ENCODE data around the gene C20orf141. TPM values are rescaled to one million over a fixed set of nuclear protein-coding genes. Genes with fewer than 3 reads are reported as not detected.

The C20orf141 gene
- total and polyA plus RNA-seq, 4 donors: not detected

DNA sequence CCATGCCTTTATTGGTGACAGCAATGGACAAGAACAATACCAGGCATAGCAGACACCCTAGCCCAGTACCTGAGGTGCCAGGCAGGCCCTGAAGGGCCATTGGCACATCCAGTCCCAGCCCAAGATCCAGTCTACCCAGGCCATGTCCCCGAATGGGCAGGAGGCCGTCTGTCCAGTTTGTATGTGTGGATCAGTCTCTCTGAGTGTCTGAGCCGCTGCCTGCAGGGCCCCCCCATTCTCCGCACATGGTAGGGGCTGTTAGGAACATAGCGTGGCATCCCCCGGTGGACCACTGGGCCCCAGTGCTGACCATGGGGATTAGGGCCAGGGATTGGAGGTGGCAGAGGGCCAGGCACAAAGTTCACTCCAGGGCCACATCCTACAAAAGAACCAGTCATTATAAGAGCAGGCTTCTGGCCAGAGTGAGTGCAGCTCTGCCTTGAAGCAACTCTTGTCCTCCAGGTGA is 20.6 kb downstream of the C20orf141 start:
- no peaks in the 10 kb centered on the region for H3K27me3 ChIP-seq (ENCODE audit: control insufficient read depth in 4 of 4, insufficient read depth in 4 of 4, low read length in 3 of 4)
- no peak for DNase-seq (ENCODE audit: low spot score)
- peaks cover 0 to 11% (median 4%) of the 10 kb centered on the region in 4 donors for H3K36me3 ChIP-seq (ENCODE audit: control insufficient read depth in 4 of 4, insufficient read depth in 3 of 4, low read depth in 1 of 4, low read length in 3 of 4)
- 92% methylated on average over 6 of the region's 6 CpGs for WGBS
- no peaks in the 10 kb centered on the region for H3K9me3 ChIP-seq (ENCODE audit: control insufficient read depth in 4 of 4, low read length in 3 of 4)
- no peak overlapping the region for H3K9ac ChIP-seq (ENCODE audit: low read depth in 1 of 2, low read length in 2 of 2)
- no peak for TF ChIP-seq NR2F2 (IDR thresholded peaks at IDR 0.05)
- TF ChIP-seq RAD21 (IDR thresholded peaks at IDR 0.05): no peak
- TF ChIP-seq EGR1 (IDR thresholded peaks at IDR 0.05; ENCODE audit: low read depth in 2 of 2): no peak
- TF ChIP-seq RXRA (IDR thresholded peaks at IDR 0.05): no peak
- TF ChIP-seq, protein P1, sequence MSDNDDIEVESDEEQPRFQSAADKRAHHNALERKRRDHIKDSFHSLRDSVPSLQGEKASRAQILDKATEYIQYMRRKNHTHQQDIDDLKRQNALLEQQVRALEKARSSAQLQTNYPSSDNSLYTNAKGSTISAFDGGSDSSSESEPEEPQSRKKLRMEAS (IDR thresholded peaks at IDR 0.05): no peak
- TF ChIP-seq HNF4G (IDR thresholded peaks at IDR 0.05): no peak
- TF ChIP-seq TAF1 (conservative IDR thresholded peaks at IDR 0.05): no peak
- TF ChIP-seq, protein P2, sequence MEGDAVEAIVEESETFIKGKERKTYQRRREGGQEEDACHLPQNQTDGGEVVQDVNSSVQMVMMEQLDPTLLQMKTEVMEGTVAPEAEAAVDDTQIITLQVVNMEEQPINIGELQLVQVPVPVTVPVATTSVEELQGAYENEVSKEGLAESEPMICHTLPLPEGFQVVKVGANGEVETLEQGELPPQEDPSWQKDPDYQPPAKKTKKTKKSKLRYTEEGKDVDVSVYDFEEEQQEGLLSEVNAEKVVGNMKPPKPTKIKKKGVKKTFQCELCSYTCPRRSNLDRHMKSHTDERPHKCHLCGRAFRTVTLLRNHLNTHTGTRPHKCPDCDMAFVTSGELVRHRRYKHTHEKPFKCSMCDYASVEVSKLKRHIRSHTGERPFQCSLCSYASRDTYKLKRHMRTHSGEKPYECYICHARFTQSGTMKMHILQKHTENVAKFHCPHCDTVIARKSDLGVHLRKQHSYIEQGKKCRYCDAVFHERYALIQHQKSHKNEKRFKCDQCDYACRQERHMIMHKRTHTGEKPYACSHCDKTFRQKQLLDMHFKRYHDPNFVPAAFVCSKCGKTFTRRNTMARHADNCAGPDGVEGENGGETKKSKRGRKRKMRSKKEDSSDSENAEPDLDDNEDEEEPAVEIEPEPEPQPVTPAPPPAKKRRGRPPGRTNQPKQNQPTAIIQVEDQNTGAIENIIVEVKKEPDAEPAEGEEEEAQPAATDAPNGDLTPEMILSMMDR (IDR thresholded peaks at IDR 0.05; ENCODE audit: low read depth, low read length, missing input control): no peak
- no peak for TF ChIP-seq HNF4A (conservative IDR thresholded peaks at IDR 0.05)
- no peak for TF ChIP-seq YY1 (IDR thresholded peaks at IDR 0.05)
- no peak for TF ChIP-seq FOXA1 (IDR thresholded peaks at IDR 0.05)
- TF ChIP-seq JUND (IDR thresholded peaks at IDR 0.05): no peak
- TF ChIP-seq, protein P3, sequence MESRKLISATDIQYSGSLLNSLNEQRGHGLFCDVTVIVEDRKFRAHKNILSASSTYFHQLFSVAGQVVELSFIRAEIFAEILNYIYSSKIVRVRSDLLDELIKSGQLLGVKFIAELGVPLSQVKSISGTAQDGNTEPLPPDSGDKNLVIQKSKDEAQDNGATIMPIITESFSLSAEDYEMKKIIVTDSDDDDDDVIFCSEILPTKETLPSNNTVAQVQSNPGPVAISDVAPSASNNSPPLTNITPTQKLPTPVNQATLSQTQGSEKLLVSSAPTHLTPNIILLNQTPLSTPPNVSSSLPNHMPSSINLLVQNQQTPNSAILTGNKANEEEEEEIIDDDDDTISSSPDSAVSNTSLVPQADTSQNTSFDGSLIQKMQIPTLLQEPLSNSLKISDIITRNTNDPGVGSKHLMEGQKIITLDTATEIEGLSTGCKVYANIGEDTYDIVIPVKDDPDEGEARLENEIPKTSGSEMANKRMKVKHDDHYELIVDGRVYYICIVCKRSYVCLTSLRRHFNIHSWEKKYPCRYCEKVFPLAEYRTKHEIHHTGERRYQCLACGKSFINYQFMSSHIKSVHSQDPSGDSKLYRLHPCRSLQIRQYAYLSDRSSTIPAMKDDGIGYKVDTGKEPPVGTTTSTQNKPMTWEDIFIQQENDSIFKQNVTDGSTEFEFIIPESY (IDR thresholded peaks at IDR 0.05): no peak
- H3K4me3 ChIP-seq (ENCODE audit: low read depth in 1 of 3, low read length in 3 of 3): no peak overlapping the region
- H3K4me1 ChIP-seq (ENCODE audit: control insufficient read depth in 4 of 4, insufficient read depth in 4 of 4, low read length in 3 of 4): peaks cover 5 to 12% (median 8%) of the 10 kb centered on the region in 4 donors
- H3K27ac ChIP-seq (ENCODE audit: low read depth in 1 of 2, low read length in 2 of 2): no peak overlapping the region

DNA sequence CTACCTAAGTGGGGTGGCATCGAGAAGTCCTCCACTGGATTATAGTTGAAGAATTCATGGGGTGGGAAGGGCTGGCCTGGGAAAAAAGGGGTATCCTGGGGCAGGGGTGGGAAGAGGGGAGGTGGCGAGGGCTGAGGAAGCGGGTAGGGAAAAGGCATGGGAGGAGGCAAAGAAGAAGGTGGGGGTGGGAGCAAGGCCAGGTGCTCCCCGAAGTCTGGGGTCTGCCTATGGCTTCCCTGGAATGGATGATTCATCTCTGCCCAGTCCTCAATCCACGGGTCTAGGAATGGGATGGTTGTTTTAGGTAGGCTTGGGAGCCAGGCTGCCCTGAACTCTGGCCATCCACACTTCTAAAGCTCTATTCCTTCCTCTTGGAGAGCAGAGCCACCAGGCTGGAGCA is 21.2 kb downstream of the C20orf141 start:
- Histone ChIP-seq H3K4me3 (ENCODE audit: low read depth in 1 of 3, low read length in 3 of 3) (no peak overlapping the region), H3K27me3 (ENCODE audit: control insufficient read depth in 4 of 4, insufficient read depth in 4 of 4, low read length in 3 of 4) (no peaks in the 10 kb centered on the region), H3K9me3 (ENCODE audit: control insufficient read depth in 4 of 4, low read length in 3 of 4) (no peaks in the 10 kb centered on the region), H3K9ac (ENCODE audit: low read depth in 1 of 2, low read length in 2 of 2) (no peak overlapping the region), H3K36me3 (ENCODE audit: control insufficient read depth in 4 of 4, insufficient read depth in 3 of 4, low read depth in 1 of 4, low read length in 3 of 4) (peaks cover 0 to 11% (median 4%) of the 10 kb centered on the region in 4 donors), H3K4me1 (ENCODE audit: control insufficient read depth in 4 of 4, insufficient read depth in 4 of 4, low read length in 3 of 4) (peaks cover 5 to 12% (median 8%) of the 10 kb centered on the region in 4 donors), H3K27ac (ENCODE audit: low read depth in 1 of 2, low read length in 2 of 2) (no peak overlapping the region)
- no peak for DNase-seq (ENCODE audit: low spot score)
- TF ChIP-seq HNF4A (conservative IDR thresholded peaks at IDR 0.05) (no peak), GABPA (IDR thresholded peaks at IDR 0.05 in 1 of 2, conservative IDR thresholded peaks at IDR 0.05 in 1 of 2) (no peak), TAF1 (conservative IDR thresholded peaks at IDR 0.05) (no peak), YY1 (IDR thresholded peaks at IDR 0.05) (no peak), RXRA (IDR thresholded peaks at IDR 0.05) (no peak), HNF4G (IDR thresholded peaks at IDR 0.05) (no peak), FOXA2 (IDR thresholded peaks at IDR 0.05) (no peak), RAD21 (IDR thresholded peaks at IDR 0.05) (no peak), JUND (IDR thresholded peaks at IDR 0.05) (no peak), NR2F2 (IDR thresholded peaks at IDR 0.05) (no peak), SP1 (IDR thresholded peaks at IDR 0.05) (no peak), FOXA1 (IDR thresholded peaks at IDR 0.05) (no peak), EGR1 (IDR thresholded peaks at IDR 0.05; ENCODE audit: low read depth in 2 of 2) (no peak)
- TF ChIP-seq, protein P4, sequence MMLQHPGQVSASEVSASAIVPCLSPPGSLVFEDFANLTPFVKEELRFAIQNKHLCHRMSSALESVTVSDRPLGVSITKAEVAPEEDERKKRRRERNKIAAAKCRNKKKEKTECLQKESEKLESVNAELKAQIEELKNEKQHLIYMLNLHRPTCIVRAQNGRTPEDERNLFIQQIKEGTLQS (IDR thresholded peaks at IDR 0.05): no peak
- TF ChIP-seq, protein P1 (IDR thresholded peaks at IDR 0.05): no peak
- TF ChIP-seq, protein P3 (IDR thresholded peaks at IDR 0.05): no peak
- TF ChIP-seq, protein P5, sequence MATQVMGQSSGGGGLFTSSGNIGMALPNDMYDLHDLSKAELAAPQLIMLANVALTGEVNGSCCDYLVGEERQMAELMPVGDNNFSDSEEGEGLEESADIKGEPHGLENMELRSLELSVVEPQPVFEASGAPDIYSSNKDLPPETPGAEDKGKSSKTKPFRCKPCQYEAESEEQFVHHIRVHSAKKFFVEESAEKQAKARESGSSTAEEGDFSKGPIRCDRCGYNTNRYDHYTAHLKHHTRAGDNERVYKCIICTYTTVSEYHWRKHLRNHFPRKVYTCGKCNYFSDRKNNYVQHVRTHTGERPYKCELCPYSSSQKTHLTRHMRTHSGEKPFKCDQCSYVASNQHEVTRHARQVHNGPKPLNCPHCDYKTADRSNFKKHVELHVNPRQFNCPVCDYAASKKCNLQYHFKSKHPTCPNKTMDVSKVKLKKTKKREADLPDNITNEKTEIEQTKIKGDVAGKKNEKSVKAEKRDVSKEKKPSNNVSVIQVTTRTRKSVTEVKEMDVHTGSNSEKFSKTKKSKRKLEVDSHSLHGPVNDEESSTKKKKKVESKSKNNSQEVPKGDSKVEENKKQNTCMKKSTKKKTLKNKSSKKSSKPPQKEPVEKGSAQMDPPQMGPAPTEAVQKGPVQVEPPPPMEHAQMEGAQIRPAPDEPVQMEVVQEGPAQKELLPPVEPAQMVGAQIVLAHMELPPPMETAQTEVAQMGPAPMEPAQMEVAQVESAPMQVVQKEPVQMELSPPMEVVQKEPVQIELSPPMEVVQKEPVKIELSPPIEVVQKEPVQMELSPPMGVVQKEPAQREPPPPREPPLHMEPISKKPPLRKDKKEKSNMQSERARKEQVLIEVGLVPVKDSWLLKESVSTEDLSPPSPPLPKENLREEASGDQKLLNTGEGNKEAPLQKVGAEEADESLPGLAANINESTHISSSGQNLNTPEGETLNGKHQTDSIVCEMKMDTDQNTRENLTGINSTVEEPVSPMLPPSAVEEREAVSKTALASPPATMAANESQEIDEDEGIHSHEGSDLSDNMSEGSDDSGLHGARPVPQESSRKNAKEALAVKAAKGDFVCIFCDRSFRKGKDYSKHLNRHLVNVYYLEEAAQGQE (IDR thresholded peaks at IDR 0.05): no peak
- TF ChIP-seq, protein P2 (IDR thresholded peaks at IDR 0.05; ENCODE audit: low read depth, low read length, missing input control): no peak
- WGBS: 97% methylated on average over 5 of the region's 5 CpGs
